DOHH2 (cell line): Measurements from ENCODE around the gene MCC.

ENCODE experiments used
- EZH2phosphoT487 ChIP-seq: fragments of 200-600 bp; sonication (generic); IDR thresholded peaks from 2 replicates; pipeline ENCODE4 v1.6.1; 2017; ENCODE audit warnings: borderline replicate concordance, mild to moderate bottlenecking, antibody characterized with exemption, low read length, moderate library complexity, mixed read lengths
- TF ChIP-seq, protein P1 (sequence below): fragments of 200-600 bp; sonication (generic); IDR thresholded peaks from one replicate; pipeline ENCODE4 v1.5.1; 2014; ENCODE audit warnings: antibody characterized with exemption, mild to moderate bottlenecking, low read depth, low read length; ENCODE audit not compliant: poor library complexity, severe bottlenecking

DNA sequence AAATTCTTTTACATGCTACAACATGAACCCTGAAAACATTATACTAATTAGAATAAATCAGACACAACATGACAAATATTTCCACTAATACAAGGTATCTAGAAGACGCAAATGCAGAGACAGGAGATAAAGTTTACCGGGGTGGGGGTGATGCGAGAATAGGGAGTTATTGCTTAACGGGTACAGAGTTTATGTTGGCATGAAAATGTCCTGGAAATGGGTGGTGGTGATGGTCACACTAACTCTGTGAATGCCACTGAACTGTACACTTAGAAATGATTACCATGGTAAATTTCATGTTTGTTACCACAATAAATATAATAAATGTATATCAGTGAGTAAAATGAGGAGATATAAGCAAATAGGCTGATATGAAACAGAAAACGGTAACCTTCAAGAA lies 378.9 kb downstream of the MCC start:
- TF ChIP-seq, protein P1, sequence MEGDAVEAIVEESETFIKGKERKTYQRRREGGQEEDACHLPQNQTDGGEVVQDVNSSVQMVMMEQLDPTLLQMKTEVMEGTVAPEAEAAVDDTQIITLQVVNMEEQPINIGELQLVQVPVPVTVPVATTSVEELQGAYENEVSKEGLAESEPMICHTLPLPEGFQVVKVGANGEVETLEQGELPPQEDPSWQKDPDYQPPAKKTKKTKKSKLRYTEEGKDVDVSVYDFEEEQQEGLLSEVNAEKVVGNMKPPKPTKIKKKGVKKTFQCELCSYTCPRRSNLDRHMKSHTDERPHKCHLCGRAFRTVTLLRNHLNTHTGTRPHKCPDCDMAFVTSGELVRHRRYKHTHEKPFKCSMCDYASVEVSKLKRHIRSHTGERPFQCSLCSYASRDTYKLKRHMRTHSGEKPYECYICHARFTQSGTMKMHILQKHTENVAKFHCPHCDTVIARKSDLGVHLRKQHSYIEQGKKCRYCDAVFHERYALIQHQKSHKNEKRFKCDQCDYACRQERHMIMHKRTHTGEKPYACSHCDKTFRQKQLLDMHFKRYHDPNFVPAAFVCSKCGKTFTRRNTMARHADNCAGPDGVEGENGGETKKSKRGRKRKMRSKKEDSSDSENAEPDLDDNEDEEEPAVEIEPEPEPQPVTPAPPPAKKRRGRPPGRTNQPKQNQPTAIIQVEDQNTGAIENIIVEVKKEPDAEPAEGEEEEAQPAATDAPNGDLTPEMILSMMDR = no peak
- TF ChIP-seq EZH2phosphoT487 = no peak
